Activated naive CD4-positive, alpha-beta T cell treated with anti-CD3 and anti-CD28 coated beads, Interleukin-2, amount 50 U/mL, for 24 hours (primary cell): ENCODE measurements around the gene AUTS2.

Experiments used
- H3K27ac Mint-ChIP-seq: one replicate; pipeline ENCODE4 v1.8.0; 2021; ENCODE audit warnings: mild to moderate bottlenecking, mixed read lengths
- H3K27me3 Mint-ChIP-seq: one replicate; pipeline ENCODE4 v1.8.0; 2021; ENCODE audit warnings: mixed read lengths
- H3K36me3 Mint-ChIP-seq: one replicate; pipeline ENCODE4 v1.8.0; 2021; ENCODE audit warnings: mixed read lengths
- H3K4me1 Mint-ChIP-seq: one replicate; pipeline ENCODE4 v1.8.0; 2021; ENCODE audit warnings: mixed read lengths
- H3K4me3 Mint-ChIP-seq: one replicate; pipeline ENCODE4 v1.8.0; 2021; ENCODE audit warnings: mild to moderate bottlenecking, mixed read lengths
- H3K9me3 Mint-ChIP-seq: one replicate; pipeline ENCODE4 v1.8.0; 2021; ENCODE audit warnings: mixed read lengths

The AUTS2 gene

GRCh38 chr7:70400829-70401380 lies 802.6 kb downstream of the AUTS2 start:
- Mint-ChIP-seq H3K36me3 (no peaks in the 10 kb centered on the region), H3K9me3 (no peaks in the 10 kb centered on the region)

GRCh38 chr7:70402069-70402468 lies 803.8 kb downstream of the AUTS2 start:
- H3K36me3 Mint-ChIP-seq = no peaks in the 10 kb centered on the region
- H3K27me3 Mint-ChIP-seq = no peaks in the 10 kb centered on the region
- H3K4me1 Mint-ChIP-seq = no peaks in the 10 kb centered on the region
- no peaks in the 10 kb centered on the region for H3K9me3 Mint-ChIP-seq
- H3K4me3 Mint-ChIP-seq = no peak overlapping the region
- H3K27ac Mint-ChIP-seq = no peak overlapping the region

More at GRCh38 chr7:70400829-70401380, 802.6 kb downstream of the AUTS2 start:
- Mint-ChIP-seq H3K27me3 (no peaks in the 10 kb centered on the region), H3K27ac (no peak overlapping the region), H3K4me3 (no peak overlapping the region), H3K4me1 (no peaks in the 10 kb centered on the region)

GRCh38 chr7:70405241-70405640 lies 807.0 kb downstream of the AUTS2 start:
- no peak overlapping the region for H3K27ac Mint-ChIP-seq
- H3K4me1 Mint-ChIP-seq = no peaks in the 10 kb centered on the region
- no peaks in the 10 kb centered on the region for H3K9me3 Mint-ChIP-seq
- H3K4me3 Mint-ChIP-seq = no peak overlapping the region
- H3K36me3 Mint-ChIP-seq = no peaks in the 10 kb centered on the region
- no peaks in the 10 kb centered on the region for H3K27me3 Mint-ChIP-seq

- Mint-ChIP-seq H3K36me3 (no peaks in the 10 kb centered on the region), H3K27ac (no peak overlapping the region), H3K27me3 (no peaks in the 10 kb centered on the region), H3K9me3 (no peaks in the 10 kb centered on the region), H3K4me3 (no peak overlapping the region), H3K4me1 (no peaks in the 10 kb centered on the region)
Measured at GRCh38 chr7:70406186-70406949, 808.1 kb downstream of the AUTS2 start.

GRCh38 chr7:70406950-70407209 lies 808.6 kb downstream of the AUTS2 start:
- no peaks in the 10 kb centered on the region for H3K4me1 Mint-ChIP-seq
- H3K27me3 Mint-ChIP-seq = no peaks in the 10 kb centered on the region
- H3K27ac Mint-ChIP-seq = no peak overlapping the region

GRCh38 chr7:70408477-70408876 lies 810.2 kb downstream of the AUTS2 start:
- Mint-ChIP-seq H3K27ac (no peak overlapping the region), H3K36me3 (no peaks in the 10 kb centered on the region), H3K27me3 (no peaks in the 10 kb centered on the region), H3K4me1 (no peaks in the 10 kb centered on the region), H3K4me3 (no peak overlapping the region), H3K9me3 (no peaks in the 10 kb centered on the region)

More at GRCh38 chr7:70406950-70407209, 808.6 kb downstream of the AUTS2 start:
- Mint-ChIP-seq H3K9me3 (no peaks in the 10 kb centered on the region), H3K36me3 (no peaks in the 10 kb centered on the region), H3K4me3 (no peak overlapping the region)

GRCh38 chr7:70408891-70409290 lies 810.6 kb downstream of the AUTS2 start:
- no peak overlapping the region for H3K4me3 Mint-ChIP-seq
- H3K27ac Mint-ChIP-seq = no peak overlapping the region
- H3K36me3 Mint-ChIP-seq = no peaks in the 10 kb centered on the region
- H3K9me3 Mint-ChIP-seq = no peaks in the 10 kb centered on the region
- no peaks in the 10 kb centered on the region for H3K4me1 Mint-ChIP-seq
- H3K27me3 Mint-ChIP-seq = no peaks in the 10 kb centered on the region

- H3K4me1 Mint-ChIP-seq = no peaks in the 10 kb centered on the region
- no peak overlapping the region for H3K27ac Mint-ChIP-seq
- no peak overlapping the region for H3K4me3 Mint-ChIP-seq
- H3K9me3 Mint-ChIP-seq = no peaks in the 10 kb centered on the region
- no peaks in the 10 kb centered on the region for H3K27me3 Mint-ChIP-seq
- H3K36me3 Mint-ChIP-seq = no peaks in the 10 kb centered on the region
Measured at GRCh38 chr7:70410134-70410750, 812.0 kb downstream of the AUTS2 start.

- Mint-ChIP-seq H3K27me3 (no peaks in the 10 kb centered on the region), H3K9me3 (no peaks in the 10 kb centered on the region), H3K36me3 (no peaks in the 10 kb centered on the region), H3K27ac (no peak overlapping the region), H3K4me1 (no peaks in the 10 kb centered on the region), H3K4me3 (no peak overlapping the region)
Measured at GRCh38 chr7:70414368-70414767, 816.1 kb downstream of the AUTS2 start.

GRCh38 chr7:70415179-70415972 lies 817.1 kb downstream of the AUTS2 start:
- no peak overlapping the region for H3K27ac Mint-ChIP-seq

GRCh38 chr7:70416347-70416985 lies 818.2 kb downstream of the AUTS2 start:
- Mint-ChIP-seq H3K4me1 (no peaks in the 10 kb centered on the region), H3K27ac (no peak overlapping the region), H3K36me3 (no peaks in the 10 kb centered on the region), H3K27me3 (no peaks in the 10 kb centered on the region), H3K4me3 (no peak overlapping the region), H3K9me3 (no peaks in the 10 kb centered on the region)

More at GRCh38 chr7:70415179-70415972, 817.1 kb downstream of the AUTS2 start:
- Mint-ChIP-seq H3K36me3 (no peaks in the 10 kb centered on the region), H3K27me3 (no peaks in the 10 kb centered on the region), H3K9me3 (no peaks in the 10 kb centered on the region), H3K4me3 (no peak overlapping the region), H3K4me1 (no peaks in the 10 kb centered on the region)

GRCh38 chr7:70416986-70417655 lies 818.8 kb downstream of the AUTS2 start:
- Mint-ChIP-seq H3K27ac (no peak overlapping the region), H3K9me3 (no peaks in the 10 kb centered on the region), H3K36me3 (no peaks in the 10 kb centered on the region), H3K4me3 (no peak overlapping the region), H3K27me3 (no peaks in the 10 kb centered on the region), H3K4me1 (no peaks in the 10 kb centered on the region)

GRCh38 chr7:70419526-70420380 lies 821.5 kb downstream of the AUTS2 start:
- Mint-ChIP-seq H3K4me1 (no peaks in the 10 kb centered on the region), H3K27me3 (no peaks in the 10 kb centered on the region), H3K36me3 (no peaks in the 10 kb centered on the region), H3K4me3 (no peak overlapping the region), H3K9me3 (no peaks in the 10 kb centered on the region), H3K27ac (no peak overlapping the region)

GRCh38 chr7:70420381-70420662 lies 822.0 kb downstream of the AUTS2 start:
- Mint-ChIP-seq H3K4me3 (no peak overlapping the region), H3K36me3 (no peaks in the 10 kb centered on the region), H3K27me3 (no peaks in the 10 kb centered on the region), H3K4me1 (no peaks in the 10 kb centered on the region), H3K9me3 (no peaks in the 10 kb centered on the region), H3K27ac (no peak overlapping the region)
